ENCODE measurements around the gene MAD2L1. TPM values are rescaled to one million over a fixed set of nuclear protein-coding genes. Genes with fewer than 3 reads are reported as not detected.

MAD2L1 gene
- total and polyA plus RNA-seq, 8 donors: 0.45 to 10.1 (median 2.4) TPM; not detected in 1

GRCh38 chr4:120084327-120084726 lies 17.7 kb upstream of the MAD2L1 start:
- Histone ChIP-seq H3K4me3 (no peak overlapping the region), H3K4me1 (no peaks in the 10 kb centered on the region), H3K27ac (no peak overlapping the region), H3K36me3 (no peaks in the 10 kb centered on the region), H3K9me3 (peaks cover 0 to 6% (median 0%) of the 10 kb centered on the region in 4 donors), H3K27me3 (no peaks in the 10 kb centered on the region)
- DNase-seq: no peak
- intact Hi-C loops (cut with DNase I; ENCODE audit: low total_unique reads): no loop called here
- TF ChIP-seq POLR2A (IDR thresholded peaks at IDR 0.05): no peak
- TF ChIP-seq EP300 (IDR thresholded peaks at IDR 0.05): no peak
- no peak for TF ChIP-seq POLR2AphosphoS5 (IDR thresholded peaks at IDR 0.05)
- TF ChIP-seq, protein P1, sequence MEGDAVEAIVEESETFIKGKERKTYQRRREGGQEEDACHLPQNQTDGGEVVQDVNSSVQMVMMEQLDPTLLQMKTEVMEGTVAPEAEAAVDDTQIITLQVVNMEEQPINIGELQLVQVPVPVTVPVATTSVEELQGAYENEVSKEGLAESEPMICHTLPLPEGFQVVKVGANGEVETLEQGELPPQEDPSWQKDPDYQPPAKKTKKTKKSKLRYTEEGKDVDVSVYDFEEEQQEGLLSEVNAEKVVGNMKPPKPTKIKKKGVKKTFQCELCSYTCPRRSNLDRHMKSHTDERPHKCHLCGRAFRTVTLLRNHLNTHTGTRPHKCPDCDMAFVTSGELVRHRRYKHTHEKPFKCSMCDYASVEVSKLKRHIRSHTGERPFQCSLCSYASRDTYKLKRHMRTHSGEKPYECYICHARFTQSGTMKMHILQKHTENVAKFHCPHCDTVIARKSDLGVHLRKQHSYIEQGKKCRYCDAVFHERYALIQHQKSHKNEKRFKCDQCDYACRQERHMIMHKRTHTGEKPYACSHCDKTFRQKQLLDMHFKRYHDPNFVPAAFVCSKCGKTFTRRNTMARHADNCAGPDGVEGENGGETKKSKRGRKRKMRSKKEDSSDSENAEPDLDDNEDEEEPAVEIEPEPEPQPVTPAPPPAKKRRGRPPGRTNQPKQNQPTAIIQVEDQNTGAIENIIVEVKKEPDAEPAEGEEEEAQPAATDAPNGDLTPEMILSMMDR (IDR thresholded peaks at IDR 0.05): no peak

DNA sequence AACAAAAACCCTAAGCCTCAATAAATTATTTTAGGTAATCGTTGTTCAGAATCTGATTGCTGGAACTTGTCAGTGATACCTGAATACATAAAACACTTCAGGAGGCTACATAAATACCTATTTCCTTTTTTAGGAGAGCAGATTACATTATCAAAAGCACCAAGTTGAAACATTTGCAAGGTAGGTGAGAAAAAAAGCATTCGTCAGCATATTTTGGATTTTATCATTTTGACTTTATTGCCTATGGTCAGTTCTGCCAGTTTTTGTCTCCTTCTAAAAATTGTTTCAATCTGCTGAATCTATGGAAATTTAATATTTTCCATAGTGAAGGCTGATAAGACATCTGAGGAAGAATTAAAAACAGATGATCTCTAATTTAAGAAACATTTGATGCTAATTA lies 16.5 kb upstream of the MAD2L1 start:
- Histone ChIP-seq H3K9me3 (peaks cover 0 to 3% (median 0%) of the 10 kb centered on the region in 4 donors), H3K27ac (no peak overlapping the region), H3K4me3 (no peak overlapping the region), H3K36me3 (no peaks in the 10 kb centered on the region), H3K4me1 (no peaks in the 10 kb centered on the region), H3K27me3 (no peaks in the 10 kb centered on the region)
- no peak for DNase-seq
- WGBS, 5 donors: 69 to 82% (median 75%) methylated on average over 2 of the region's 2 CpGs
- intact Hi-C loops (cut with DNase I; ENCODE audit: low total_unique reads): no loop called here
- TF ChIP-seq POLR2AphosphoS5 (IDR thresholded peaks at IDR 0.05) (no peak), POLR2A (IDR thresholded peaks at IDR 0.05) (no peak), EP300 (IDR thresholded peaks at IDR 0.05) (no peak)
- TF ChIP-seq, protein P1 (IDR thresholded peaks at IDR 0.05): no peak

DNA sequence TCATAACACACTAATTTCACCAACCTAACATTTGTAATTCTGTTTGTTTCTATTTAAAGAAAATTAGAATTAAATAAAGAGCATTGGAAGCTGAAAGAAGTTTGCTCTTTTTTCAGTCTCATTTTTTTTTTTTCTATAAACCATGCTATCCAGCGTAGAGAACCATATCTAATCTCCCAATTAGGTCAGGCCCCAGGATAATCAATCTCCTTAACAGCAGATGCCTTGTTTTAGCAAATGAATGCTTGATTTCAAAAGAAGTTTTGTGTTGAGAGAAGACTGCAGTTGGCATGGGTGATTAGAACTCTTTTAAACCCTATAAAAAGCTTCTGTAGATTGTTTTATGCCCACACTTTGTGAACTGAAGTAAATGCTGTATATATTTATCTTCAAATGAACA lies 15.6 kb upstream of the MAD2L1 start:
- Histone ChIP-seq H3K4me1 (no peaks in the 10 kb centered on the region), H3K27me3 (no peaks in the 10 kb centered on the region), H3K9me3 (no peaks in the 10 kb centered on the region), H3K27ac (no peak overlapping the region), H3K4me3 (no peak overlapping the region), H3K36me3 (no peaks in the 10 kb centered on the region)
- no peak for TF ChIP-seq POLR2AphosphoS5 (IDR thresholded peaks at IDR 0.05)
- TF ChIP-seq EP300 (IDR thresholded peaks at IDR 0.05): no peak
- TF ChIP-seq, protein P1 (IDR thresholded peaks at IDR 0.05): no peak
- no peak for TF ChIP-seq POLR2A (IDR thresholded peaks at IDR 0.05)
- DNase-seq: no peak
- WGBS, 5 donors: 30 to 68% (median 43%) methylated on average over 1 of the region's 1 CpG
- intact Hi-C loops (cut with DNase I; ENCODE audit: low total_unique reads): no loop called here

DNA sequence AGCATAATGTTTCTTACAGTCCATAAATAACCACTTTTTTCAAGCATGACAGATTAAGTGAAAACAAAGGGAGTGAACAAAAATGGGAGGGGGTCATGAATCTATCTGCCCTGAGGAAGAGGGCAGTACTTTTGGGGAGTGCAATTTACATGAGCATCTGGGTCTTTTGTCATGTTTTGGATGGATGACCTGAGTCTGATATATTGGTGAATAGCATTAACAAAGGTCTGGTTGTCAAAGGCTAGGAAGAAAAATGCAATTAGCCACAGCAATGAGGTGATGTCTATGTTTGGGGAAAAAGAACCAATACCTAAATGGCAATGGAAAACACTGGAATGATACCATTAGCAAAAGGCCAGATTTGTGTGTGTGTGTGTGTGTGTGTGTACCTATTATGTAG lies 15.1 kb upstream of the MAD2L1 start:
- Histone ChIP-seq H3K4me1 (no peaks in the 10 kb centered on the region), H3K27me3 (no peaks in the 10 kb centered on the region), H3K36me3 (no peaks in the 10 kb centered on the region), H3K4me3 (no peak overlapping the region), H3K27ac (no peak overlapping the region), H3K9me3 (no peaks in the 10 kb centered on the region)
- no peak for TF ChIP-seq POLR2AphosphoS5 (IDR thresholded peaks at IDR 0.05)
- TF ChIP-seq POLR2A (IDR thresholded peaks at IDR 0.05): no peak
- TF ChIP-seq, protein P1 (IDR thresholded peaks at IDR 0.05): no peak
- no peak for TF ChIP-seq EP300 (IDR thresholded peaks at IDR 0.05)
- intact Hi-C loops (cut with DNase I; ENCODE audit: low total_unique reads): no loop called here
- no peak for DNase-seq

All from stomach (tissue), 9 donors.